COLO668 (cell line): Measurements from ENCODE around the gene NME9.
A peak's percentile ranks its signal among the peaks of the same experiment; 100 is the strongest.
"Not testable (repeated sequence)": the region's sequence is repeated elsewhere in the genome, so short reads cannot be mapped to it uniquely, and the experiment has no call there.

Source experiments
- DNase-seq: peaks from one replicate; lab custom pipeline; 2025; ENCODE audit not compliant: unreplicated experiment; lab: John Stamatoyannopoulos, UW

NME9 gene, protein sequence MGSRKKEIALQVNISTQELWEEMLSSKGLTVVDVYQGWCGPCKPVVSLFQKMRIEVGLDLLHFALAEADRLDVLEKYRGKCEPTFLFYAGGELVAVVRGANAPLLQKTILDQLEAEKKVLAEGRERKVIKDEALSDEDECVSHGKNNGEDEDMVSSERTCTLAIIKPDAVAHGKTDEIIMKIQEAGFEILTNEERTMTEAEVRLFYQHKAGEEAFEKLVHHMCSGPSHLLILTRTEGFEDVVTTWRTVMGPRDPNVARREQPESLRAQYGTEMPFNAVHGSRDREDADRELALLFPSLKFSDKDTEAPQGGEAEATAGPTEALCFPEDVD

DNA sequence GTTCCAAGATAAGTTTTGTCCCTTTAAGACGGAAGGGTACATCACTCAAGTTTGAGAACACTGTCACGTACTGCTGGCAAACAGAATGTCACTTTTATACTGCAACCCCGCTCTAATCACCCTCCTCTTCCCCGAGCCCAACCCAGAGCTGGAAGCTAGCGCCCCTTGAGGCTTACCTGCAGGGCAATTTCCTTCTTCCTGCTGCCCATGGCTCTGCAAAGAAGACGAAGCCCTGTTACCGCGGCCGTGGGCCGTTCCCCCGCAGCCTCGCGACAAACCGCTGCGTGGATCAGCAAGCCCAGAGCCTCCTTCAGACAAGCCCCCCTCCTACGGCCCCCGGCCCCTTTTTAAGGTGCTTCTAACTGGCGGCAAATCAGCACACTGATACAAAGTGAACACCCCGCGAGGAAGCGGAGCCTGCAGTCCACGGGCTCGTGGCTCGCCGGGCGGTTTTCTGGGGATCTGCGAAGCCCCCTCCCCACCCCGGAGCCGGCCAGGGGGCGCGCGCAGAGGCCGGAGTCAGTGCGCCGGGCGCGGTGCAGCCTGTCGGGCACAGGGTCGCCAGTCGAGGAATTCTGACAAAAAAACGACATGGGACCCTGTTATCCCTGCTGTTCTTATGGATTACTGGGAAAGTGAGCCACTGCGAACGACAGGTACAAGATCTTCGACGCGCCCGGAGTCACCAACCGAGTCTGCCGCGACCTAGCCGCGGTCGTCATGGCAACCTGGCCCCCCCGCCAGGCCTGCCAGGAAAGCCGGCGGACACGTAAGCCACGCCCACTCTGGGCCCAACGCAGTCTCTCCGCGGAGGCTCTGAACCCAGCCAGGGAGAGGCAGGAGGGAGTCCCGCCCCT, at the start of gene NME9:
Gene NME9, minus strand, starts transcription at position 725 of the 857 bp plus-strand sequence. Its CDS starts 516 bp downstream, at position 209.
- peak; percentile 87 for DNase-seq

DNA sequence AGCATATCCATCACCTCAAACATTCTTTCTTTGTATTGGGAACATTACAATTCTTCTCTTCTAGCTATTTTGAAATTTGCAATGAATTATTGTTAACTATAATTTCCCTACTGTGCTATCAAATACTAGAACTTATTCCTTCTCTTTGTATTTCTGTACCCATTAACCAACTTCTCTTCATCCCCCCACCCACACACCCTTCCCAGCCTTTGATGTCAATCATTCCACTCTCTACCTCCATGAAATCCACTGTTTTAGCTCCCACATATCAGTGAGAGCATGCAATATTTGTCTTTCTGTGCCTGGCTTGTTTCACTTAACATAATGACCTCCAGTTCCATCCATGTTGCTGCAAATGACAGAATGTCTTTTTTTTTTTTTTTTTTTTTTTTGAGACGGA, 49.3 kb upstream of the NME9 start:
- no peak for DNase-seq

DNA sequence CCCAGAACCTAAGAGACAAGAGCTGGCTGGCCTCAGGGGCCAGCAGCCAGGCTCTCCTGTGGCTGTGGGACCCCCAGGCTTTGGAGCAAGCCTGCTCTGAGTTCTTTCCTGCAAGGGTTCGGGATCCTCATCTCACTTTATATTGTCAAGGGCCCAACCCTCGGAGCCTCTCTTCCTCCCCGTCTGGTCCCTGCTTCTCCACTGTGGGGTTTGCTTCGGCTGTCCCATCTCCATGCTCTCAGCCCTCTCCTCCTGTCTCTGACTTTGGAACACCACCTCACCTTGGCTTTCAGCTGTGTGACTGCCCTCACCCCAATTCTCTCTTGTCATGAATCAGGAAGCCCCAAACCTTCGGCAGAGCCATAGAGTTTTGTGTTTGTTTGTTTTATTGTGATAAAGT, 48.7 kb upstream of the NME9 start:
- no peak for DNase-seq

DNA sequence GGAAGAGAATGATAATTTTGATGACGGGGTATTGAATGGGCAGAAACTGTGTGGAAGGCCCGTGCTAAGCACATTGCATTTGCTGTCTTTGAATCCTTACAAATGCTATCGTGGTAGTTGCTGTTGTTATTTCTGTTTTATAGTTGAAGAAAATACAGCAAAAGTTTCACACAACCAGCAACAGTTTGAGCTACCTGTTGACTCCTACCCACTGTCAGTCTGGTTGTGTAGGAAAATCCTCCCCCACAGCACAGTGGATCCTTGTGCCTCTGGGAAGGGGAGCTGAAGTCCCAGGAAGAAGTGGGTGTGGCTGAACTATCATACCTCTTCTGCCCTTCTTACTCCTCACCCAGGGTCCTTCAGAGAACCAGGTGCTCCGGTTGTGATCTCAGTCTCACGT, 48.2 kb upstream of the NME9 start:
- no peak for DNase-seq

GRCh38 chr3:138377212-138377611, 47.6 kb upstream of the NME9 start:
- not testable (repeated sequence) for DNase-seq

GRCh38 chr3:138376663-138377062, 47.0 kb upstream of the NME9 start:
- no peak for DNase-seq

- no peak for DNase-seq
These were observed 45.8 kb upstream of the NME9 start for GRCh38 chr3:138375447-138375846.

GRCh38 chr3:138374573-138375134, 45.0 kb upstream of the NME9 start:
- DNase-seq: no peak

- no peak for DNase-seq
These were observed 44.1 kb upstream of the NME9 start for GRCh38 chr3:138373736-138374094.

GRCh38 chr3:138373087-138373735, 43.6 kb upstream of the NME9 start:
- DNase-seq: no peak

DNA sequence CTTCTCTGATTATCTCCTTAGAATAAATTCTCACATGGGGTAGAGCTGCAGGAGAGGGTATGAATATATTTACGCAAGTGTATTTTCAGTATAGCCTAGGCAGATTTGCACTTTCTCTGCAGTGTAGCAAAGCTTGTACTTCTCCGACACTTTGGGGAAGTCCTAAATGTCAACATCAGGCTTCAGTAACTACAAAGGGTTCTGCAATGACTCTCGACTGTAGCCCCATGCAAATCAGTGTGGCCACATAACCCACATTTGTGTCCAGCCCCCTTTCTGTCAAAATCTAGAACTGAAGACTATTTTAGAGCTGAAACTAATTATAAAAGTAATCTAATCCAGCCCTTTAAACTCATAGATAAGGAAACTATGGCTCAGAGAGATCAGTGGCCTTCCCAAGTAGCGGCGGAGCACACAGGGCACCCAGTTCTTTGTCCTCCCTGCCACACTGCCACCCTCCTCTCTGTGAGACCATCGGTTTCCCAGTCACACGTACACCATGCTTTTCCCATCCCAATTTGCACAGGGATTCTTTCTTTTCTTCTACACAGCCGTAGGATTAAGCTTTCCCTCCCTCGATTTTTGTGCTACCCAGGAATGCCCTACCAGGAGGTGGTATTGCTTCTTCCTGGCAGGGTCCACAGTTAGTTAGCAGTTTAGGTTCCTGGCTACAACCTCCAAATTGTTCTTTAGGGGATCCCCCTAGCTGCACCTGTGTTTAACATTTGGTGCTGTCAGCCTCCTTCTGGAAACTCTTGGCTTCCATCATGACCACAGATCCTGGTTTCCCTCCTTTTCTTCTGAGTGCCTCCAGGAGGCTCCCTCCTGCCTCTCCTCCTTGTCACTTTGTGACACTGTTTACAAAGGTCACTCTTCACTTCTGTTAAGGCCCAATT, 41.7 kb upstream of the NME9 start:
- DNase-seq: no peak

- DNase-seq: no peak
These were observed 40.7 kb upstream of the NME9 start for GRCh38 chr3:138370321-138370720.

GRCh38 chr3:138369151-138369900, 39.7 kb upstream of the NME9 start:
- no peak for DNase-seq

DNA sequence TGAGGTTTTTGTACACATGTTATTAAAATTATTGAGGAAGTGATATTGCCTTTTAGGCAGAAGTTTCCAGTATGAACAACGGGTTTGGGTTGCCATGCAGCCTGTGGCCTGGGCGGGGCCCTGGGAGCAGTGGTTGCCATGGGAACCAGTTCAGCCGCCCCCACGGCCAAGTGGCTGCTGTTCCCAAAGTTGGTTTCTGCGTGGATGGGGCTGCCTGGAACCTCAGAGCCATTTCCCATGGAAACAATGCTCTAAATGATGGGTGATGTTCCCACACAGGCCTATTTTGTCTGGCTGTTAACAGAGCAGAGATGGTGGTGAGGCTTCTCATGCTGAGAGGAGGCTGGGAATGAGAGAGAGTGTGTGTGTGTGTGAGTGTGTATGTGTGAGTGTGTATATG, 38.3 kb upstream of the NME9 start:
- DNase-seq: no peak

DNA sequence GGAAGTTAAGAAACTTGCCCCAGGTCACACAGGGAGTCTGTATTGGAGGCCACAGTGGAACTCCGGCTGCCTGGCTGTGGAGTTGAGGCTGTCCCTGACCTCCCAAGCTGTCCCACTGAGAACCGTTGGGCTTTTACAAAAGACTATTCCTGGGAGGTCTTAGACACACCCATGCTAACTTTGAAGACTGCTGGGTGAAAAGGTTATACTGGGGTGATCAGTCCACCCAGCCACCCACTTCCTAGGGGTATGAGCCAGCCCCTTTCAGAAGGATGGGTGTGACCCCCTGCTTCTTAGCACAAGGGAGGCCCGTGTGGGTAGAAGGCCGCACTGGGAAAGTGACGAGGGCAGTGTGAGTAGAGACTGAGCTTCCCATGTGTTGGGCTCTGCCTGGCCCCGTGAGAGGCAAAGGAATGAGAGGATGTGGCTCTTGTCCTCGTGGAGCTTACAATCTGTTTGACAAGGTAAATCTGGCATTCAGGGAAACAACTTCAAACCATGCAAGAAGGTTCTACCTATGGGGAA, 37.7 kb upstream of the NME9 start:
- no peak for DNase-seq

DNA sequence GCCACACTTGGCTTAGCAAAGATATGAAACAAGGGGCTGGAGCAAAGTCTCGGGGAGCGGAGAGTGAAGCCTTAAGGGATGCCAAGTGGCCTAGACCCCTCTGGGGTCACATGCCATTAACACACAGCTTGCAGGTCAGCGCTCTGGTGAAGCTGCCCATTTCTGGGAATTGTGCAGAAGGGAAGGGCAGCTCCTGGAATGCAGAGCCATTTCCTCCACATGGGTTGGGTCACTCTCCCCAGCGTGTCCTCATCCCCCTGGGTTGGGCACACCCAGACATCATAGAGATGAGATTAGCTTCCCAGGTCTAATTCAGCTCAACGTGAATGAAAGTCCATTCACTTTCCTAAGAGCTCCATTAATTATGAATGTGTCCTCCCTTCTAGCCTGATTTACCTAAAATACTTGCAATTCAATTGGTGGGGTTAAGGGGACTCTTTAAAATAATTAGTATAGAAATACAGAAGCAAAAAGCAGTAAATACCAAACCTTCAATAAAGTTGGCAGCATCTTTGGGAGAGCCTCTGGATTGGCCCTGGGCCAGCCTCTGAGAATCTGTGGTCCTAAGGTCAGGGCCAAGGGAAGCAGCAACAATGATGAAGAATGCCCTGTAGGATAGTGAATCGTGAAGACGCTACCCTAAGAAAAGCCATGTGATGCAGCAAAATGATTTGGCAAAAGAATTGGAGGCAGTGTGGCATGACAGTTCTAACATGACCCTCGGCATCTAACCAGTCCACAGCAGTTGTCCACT, 36.5 kb upstream of the NME9 start:
- no peak for DNase-seq

GRCh38 chr3:138365253-138365555, 35.6 kb upstream of the NME9 start:
- DNase-seq: no peak

GRCh38 chr3:138364356-138365252, 35.0 kb upstream of the NME9 start:
- DNase-seq: no peak
